B cell (primary cell): ENCODE data around the gene AQP9.

Source experiments
- EZH2 ChIP-seq: IDR thresholded peaks from 2 replicates; pipeline ENCODE4 v1.6.1; 2012; ENCODE audit warnings: borderline replicate concordance, low read depth, mild to moderate bottlenecking, moderate library complexity, low read length; ENCODE audit not compliant: insufficient read depth, poor library complexity, severe bottlenecking
- TF ChIP-seq, protein P1 (sequence below): fragments of 200-600 bp; IDR thresholded peaks from one replicate; pipeline ENCODE4 v1.8.0; 2022; ENCODE audit warnings: antibody characterized with exemption, mild to moderate bottlenecking

DNA sequence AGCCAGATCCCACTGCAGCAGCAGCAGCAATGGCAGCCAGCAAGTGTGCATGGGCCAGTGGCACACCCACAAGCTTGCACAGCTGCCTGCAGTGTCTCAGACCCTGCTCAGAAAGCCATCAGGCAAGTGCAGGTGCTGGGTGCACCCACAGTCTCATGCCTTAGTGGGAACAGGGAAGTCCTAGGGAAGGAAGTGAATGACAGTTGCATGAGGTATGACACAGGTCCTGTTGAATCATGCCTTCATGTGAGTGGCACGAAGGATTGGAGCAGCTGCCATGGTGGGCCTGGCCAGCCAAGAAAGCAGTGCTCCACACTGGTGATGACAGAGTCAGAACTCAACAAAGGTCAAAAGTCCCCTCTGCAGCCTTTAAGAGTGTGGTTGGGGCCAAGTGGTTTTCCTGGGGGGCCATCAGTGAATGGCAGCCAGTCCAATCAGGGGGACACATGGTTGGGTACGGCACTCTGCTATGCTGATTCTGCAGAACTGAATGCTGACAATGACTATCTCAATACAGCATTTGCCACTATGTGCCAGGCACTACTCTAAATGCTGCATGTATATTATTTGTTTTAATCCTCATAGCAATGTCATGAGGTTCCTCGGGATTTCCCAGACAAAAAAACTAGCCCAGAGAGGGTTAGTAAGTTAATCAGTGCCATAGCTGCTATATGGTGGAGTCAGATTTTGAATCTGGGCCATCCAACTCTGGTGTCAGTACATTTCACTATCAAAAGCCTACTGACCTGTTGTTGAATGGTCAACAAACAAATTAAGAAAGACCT, 94.3 kb downstream of the AQP9 start:
- TF ChIP-seq, protein P1, sequence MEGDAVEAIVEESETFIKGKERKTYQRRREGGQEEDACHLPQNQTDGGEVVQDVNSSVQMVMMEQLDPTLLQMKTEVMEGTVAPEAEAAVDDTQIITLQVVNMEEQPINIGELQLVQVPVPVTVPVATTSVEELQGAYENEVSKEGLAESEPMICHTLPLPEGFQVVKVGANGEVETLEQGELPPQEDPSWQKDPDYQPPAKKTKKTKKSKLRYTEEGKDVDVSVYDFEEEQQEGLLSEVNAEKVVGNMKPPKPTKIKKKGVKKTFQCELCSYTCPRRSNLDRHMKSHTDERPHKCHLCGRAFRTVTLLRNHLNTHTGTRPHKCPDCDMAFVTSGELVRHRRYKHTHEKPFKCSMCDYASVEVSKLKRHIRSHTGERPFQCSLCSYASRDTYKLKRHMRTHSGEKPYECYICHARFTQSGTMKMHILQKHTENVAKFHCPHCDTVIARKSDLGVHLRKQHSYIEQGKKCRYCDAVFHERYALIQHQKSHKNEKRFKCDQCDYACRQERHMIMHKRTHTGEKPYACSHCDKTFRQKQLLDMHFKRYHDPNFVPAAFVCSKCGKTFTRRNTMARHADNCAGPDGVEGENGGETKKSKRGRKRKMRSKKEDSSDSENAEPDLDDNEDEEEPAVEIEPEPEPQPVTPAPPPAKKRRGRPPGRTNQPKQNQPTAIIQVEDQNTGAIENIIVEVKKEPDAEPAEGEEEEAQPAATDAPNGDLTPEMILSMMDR = no peak
- no peak for TF ChIP-seq EZH2
